Kidney epithelial cell (primary cell): ENCODE results near the gene NAP1L5. TPM values are rescaled to one million over a fixed set of nuclear protein-coding genes. Genes with fewer than 3 reads are reported as not detected.

Experiments
- DNase-seq: peaks from one replicate; pipeline ENCODE4 v3.0.0-alpha.2; 2010; ENCODE audit warnings: low read depth
- H3K27me3 ChIP-seq: 2 replicates; pipeline ENCODE4 v1.6.0; 2011; ENCODE audit warnings: low read length; ENCODE audit not compliant: control insufficient read depth, insufficient read depth
- H3K36me3 ChIP-seq: 2 replicates; pipeline ENCODE4 v1.5.1; 2011; ENCODE audit warnings: low read length; ENCODE audit not compliant: control insufficient read depth, insufficient read depth
- H3K4me3 ChIP-seq: 2 replicates; pipeline ENCODE4 v1.5.1; 2011; ENCODE audit warnings: low read depth, mild to moderate bottlenecking, control low read depth, low read length
- total RNA-seq: library from RNA; depleted of rRNA; stranded (reverse); fragments of >200 nt; gene quantifications from 2 replicates; pipeline ENCODE4 v1.2.3, GENCODE V29; 2015
- TF ChIP-seq, protein P1 (sequence below): IDR thresholded peaks from 2 replicates; pipeline ENCODE4 v1.5.1; 2011; ENCODE audit warnings: mild to moderate bottlenecking, moderate library complexity, low read length, control low read depth, inconsistent platforms; ENCODE audit not compliant: insufficient read depth, poor library complexity, severe bottlenecking

The NAP1L5 gene
- total RNA-seq, 1 donor from 2014 or later: 0.96 TPM

DNA sequence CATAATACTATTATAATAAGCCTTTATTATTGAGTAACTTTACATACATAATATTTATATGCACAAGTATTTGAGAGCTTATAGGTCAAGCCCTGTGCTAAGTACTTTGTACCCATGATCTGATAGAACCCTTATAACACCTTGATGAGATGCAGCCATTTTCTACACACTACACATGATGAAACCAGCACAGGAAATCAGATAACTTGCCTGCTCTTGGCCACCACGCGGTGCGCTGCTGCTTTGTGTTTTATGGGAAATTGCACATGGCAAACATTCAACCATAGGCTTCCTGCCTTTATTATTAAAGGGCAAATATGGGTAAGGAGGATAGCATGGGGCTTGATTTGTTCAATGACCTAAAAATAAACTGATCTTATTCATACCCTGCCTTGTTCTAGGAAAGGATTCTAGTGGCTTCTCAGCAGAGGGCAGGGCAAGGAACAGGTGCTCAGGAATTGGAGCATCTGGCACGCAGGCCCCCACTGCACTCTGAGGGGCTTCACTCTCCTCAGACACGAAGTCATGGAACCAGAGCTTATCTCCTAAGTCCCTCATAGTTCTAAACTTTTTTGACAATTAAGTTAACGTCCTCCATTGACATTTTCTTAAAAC is 31.6 kb upstream of the NAP1L5 start:
- H3K36me3 ChIP-seq: no peaks in the 10 kb centered on the region
- no peaks in the 10 kb centered on the region for H3K27me3 ChIP-seq
- no peak for DNase-seq
- TF ChIP-seq, protein P1, sequence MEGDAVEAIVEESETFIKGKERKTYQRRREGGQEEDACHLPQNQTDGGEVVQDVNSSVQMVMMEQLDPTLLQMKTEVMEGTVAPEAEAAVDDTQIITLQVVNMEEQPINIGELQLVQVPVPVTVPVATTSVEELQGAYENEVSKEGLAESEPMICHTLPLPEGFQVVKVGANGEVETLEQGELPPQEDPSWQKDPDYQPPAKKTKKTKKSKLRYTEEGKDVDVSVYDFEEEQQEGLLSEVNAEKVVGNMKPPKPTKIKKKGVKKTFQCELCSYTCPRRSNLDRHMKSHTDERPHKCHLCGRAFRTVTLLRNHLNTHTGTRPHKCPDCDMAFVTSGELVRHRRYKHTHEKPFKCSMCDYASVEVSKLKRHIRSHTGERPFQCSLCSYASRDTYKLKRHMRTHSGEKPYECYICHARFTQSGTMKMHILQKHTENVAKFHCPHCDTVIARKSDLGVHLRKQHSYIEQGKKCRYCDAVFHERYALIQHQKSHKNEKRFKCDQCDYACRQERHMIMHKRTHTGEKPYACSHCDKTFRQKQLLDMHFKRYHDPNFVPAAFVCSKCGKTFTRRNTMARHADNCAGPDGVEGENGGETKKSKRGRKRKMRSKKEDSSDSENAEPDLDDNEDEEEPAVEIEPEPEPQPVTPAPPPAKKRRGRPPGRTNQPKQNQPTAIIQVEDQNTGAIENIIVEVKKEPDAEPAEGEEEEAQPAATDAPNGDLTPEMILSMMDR: no peak
- H3K4me3 ChIP-seq: no peak overlapping the region

DNA sequence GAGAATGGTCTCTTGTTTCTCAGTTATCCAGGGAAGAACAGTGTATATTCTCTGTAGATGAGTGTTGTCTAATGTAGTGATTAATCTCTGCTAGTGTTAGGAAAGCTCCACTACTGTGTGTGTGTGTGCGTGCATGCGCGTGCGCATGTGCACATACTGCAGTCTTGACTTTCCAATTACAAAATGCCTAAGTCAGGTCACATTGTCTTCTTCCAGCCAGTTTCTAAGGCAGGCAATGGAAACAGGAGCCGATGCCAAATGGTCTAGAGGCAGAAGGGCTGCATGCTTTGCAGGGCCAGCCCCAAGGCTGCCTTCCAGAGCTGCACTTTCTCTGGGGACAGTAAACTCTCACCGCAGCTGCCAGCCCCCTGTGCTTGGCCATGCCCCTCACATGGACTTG is 30.5 kb upstream of the NAP1L5 start:
- DNase-seq: no peak
- TF ChIP-seq, protein P1: no peak
- Histone ChIP-seq H3K27me3 (no peaks in the 10 kb centered on the region), H3K4me3 (no peak overlapping the region), H3K36me3 (no peaks in the 10 kb centered on the region)

DNA sequence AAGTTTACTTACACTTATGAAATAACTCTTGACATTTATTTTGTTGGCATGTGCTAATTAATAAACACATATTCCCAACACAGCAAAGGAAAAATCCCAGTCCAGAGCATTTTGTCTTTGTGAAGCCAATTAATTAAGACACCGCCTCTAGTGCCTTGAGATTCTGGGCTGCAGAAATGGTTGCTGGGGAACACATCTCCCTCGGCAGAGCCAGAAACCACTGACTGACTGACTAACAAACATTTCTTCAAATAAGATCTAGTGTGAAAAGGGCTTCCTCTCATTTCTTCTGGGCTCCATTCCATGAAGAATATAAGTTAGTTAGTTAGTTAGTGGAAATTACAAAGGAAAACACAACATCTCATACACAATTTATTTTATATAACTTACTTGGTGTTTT is 28.4 kb upstream of the NAP1L5 start:
- no peaks in the 10 kb centered on the region for H3K36me3 ChIP-seq
- TF ChIP-seq, protein P1: no peak
- no peak overlapping the region for H3K4me3 ChIP-seq
- no peak for DNase-seq
- H3K27me3 ChIP-seq: no peaks in the 10 kb centered on the region

DNA sequence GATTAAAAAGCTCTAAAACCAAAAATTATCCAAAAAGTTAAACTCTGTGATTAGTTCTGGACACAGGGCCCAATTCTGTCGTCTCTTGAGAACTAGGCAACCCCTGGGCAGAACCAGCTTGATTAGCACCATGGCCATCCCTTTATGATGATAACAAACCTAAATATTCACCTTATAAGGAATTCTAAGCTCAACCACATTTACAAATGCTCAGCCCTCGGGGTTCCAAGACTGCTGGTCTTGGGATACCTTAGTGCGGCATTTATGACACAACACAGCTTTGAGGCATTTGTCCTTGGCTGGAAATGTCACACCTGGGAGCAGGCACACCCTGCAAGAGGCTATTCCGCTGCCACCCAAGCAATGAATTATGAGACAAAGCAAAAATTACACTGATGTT is 27.5 kb upstream of the NAP1L5 start:
- TF ChIP-seq, protein P1: no peak
- H3K27me3 ChIP-seq: no peaks in the 10 kb centered on the region
- no peak overlapping the region for H3K4me3 ChIP-seq
- no peak for DNase-seq
- no peaks in the 10 kb centered on the region for H3K36me3 ChIP-seq

DNA sequence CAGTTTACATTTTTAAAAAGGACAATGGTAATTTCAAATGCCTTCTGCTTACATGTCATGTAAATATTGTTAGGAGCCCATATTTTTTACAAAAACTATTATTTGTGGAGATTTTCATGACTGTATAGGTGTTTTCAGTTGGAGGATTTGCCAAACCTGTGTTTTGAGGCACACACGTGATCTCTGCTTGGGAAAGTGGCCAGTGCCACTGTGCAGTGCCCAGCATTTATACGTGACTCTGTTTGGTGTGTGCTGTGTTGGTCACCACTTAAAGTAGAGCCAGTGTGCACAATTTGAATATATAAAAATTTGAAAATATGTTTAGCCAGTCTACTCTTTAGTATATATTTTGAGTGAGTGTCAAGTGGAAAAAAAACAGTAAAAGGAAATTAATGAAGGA is 26.8 kb upstream of the NAP1L5 start:
- no peak for DNase-seq
- Histone ChIP-seq H3K36me3 (no peaks in the 10 kb centered on the region), H3K27me3 (no peaks in the 10 kb centered on the region), H3K4me3 (no peak overlapping the region)
- TF ChIP-seq, protein P1: no peak

DNA sequence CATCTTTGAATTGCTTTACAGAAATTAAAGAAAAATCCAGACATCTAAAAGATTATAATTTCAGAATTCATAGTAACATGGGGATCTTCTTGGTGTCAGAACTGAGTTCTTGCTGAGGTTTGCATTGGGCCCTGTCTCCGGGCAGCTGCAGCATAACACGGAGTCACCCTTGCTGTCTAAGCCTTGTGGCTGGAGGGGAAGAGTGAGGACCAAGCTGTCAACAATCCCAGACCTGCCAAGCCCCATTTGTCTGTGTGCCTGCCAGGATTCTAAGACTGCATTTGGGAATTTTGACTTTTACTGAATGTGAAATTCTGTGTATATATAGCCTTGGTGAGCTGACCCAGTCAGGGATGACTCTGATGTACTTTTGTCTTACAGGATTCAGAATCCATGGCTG is 25.2 kb upstream of the NAP1L5 start:
- TF ChIP-seq, protein P1: no peak
- Histone ChIP-seq H3K4me3 (no peak overlapping the region), H3K36me3 (no peaks in the 10 kb centered on the region), H3K27me3 (no peaks in the 10 kb centered on the region)
- no peak for DNase-seq
